ENCODE data around the gene TRIM75.

The TRIM75 gene

DNA sequence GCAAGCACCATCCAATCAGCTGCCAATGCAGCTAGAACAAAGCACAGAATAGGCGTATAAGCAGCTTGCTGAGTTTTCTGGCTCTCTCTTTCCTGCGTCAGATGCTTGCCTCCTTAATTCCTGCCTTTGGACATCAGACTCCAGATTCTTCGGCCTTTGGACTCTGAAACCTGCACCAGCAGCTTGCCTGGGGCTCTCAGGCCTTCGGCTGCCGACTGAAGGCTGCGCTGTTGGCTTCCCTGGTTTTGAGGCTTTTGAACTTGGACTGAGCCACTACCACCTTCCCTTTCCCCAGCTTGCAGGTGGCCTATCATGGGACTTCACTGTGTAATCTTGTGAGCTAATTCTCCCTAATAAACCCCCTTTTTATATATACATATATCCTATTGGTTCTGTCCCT is 52.9 kb downstream of the TRIM75 start:
- TF ChIP-seq, protein P1, sequence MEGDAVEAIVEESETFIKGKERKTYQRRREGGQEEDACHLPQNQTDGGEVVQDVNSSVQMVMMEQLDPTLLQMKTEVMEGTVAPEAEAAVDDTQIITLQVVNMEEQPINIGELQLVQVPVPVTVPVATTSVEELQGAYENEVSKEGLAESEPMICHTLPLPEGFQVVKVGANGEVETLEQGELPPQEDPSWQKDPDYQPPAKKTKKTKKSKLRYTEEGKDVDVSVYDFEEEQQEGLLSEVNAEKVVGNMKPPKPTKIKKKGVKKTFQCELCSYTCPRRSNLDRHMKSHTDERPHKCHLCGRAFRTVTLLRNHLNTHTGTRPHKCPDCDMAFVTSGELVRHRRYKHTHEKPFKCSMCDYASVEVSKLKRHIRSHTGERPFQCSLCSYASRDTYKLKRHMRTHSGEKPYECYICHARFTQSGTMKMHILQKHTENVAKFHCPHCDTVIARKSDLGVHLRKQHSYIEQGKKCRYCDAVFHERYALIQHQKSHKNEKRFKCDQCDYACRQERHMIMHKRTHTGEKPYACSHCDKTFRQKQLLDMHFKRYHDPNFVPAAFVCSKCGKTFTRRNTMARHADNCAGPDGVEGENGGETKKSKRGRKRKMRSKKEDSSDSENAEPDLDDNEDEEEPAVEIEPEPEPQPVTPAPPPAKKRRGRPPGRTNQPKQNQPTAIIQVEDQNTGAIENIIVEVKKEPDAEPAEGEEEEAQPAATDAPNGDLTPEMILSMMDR (IDR thresholded peaks at IDR 0.05; ENCODE audit: low read depth, low read length) = no peak
- DNase-seq (ENCODE audit: extremely low read depth, low read depth) = no peak
